ENCODE data around the gene PTPN11.
"Not testable (repeated sequence)": the region's sequence is repeated elsewhere in the genome, so short reads cannot be mapped to it uniquely, and the experiment has no call there.

DNA sequence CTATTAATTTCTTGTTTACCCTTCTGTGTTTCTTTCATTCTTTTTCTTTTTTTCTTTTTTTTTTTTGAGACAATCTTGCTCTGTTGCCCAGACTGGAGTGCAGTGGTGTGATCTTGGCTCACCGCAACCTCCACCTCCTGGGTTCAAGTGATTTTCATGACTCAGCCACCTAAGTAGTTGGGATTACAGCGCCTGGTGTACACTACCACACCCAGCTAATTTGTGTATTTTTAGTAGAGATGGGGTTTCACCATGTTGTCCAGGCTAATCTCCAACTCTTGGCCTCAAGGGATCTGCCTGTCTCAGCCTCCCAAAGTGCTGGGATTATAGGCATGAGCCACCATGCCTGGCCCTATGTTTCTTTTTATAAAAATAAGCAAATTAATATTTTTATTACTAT, 29.4 kb downstream of the PTPN11 start:
- TF ChIP-seq, protein P1, sequence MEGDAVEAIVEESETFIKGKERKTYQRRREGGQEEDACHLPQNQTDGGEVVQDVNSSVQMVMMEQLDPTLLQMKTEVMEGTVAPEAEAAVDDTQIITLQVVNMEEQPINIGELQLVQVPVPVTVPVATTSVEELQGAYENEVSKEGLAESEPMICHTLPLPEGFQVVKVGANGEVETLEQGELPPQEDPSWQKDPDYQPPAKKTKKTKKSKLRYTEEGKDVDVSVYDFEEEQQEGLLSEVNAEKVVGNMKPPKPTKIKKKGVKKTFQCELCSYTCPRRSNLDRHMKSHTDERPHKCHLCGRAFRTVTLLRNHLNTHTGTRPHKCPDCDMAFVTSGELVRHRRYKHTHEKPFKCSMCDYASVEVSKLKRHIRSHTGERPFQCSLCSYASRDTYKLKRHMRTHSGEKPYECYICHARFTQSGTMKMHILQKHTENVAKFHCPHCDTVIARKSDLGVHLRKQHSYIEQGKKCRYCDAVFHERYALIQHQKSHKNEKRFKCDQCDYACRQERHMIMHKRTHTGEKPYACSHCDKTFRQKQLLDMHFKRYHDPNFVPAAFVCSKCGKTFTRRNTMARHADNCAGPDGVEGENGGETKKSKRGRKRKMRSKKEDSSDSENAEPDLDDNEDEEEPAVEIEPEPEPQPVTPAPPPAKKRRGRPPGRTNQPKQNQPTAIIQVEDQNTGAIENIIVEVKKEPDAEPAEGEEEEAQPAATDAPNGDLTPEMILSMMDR (IDR thresholded peaks at IDR 0.05; ENCODE audit: low read depth, low read length, missing input control), result not testable (repeated sequence)
- TF ChIP-seq YY1 (IDR thresholded peaks at IDR 0.05); TAF1 (conservative IDR thresholded peaks at IDR 0.05); SP1 (IDR thresholded peaks at IDR 0.05); HNF4A (conservative IDR thresholded peaks at IDR 0.05); HNF4G (IDR thresholded peaks at IDR 0.05); GABPA (IDR thresholded peaks at IDR 0.05 in 1 of 2, conservative IDR thresholded peaks at IDR 0.05 in 1 of 2); FOXA1 (IDR thresholded peaks at IDR 0.05); NR2F2 (IDR thresholded peaks at IDR 0.05): not testable (repeated sequence)
- TF ChIP-seq, protein P2, sequence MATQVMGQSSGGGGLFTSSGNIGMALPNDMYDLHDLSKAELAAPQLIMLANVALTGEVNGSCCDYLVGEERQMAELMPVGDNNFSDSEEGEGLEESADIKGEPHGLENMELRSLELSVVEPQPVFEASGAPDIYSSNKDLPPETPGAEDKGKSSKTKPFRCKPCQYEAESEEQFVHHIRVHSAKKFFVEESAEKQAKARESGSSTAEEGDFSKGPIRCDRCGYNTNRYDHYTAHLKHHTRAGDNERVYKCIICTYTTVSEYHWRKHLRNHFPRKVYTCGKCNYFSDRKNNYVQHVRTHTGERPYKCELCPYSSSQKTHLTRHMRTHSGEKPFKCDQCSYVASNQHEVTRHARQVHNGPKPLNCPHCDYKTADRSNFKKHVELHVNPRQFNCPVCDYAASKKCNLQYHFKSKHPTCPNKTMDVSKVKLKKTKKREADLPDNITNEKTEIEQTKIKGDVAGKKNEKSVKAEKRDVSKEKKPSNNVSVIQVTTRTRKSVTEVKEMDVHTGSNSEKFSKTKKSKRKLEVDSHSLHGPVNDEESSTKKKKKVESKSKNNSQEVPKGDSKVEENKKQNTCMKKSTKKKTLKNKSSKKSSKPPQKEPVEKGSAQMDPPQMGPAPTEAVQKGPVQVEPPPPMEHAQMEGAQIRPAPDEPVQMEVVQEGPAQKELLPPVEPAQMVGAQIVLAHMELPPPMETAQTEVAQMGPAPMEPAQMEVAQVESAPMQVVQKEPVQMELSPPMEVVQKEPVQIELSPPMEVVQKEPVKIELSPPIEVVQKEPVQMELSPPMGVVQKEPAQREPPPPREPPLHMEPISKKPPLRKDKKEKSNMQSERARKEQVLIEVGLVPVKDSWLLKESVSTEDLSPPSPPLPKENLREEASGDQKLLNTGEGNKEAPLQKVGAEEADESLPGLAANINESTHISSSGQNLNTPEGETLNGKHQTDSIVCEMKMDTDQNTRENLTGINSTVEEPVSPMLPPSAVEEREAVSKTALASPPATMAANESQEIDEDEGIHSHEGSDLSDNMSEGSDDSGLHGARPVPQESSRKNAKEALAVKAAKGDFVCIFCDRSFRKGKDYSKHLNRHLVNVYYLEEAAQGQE (IDR thresholded peaks at IDR 0.05), result not testable (repeated sequence)
- TF ChIP-seq, protein P3, sequence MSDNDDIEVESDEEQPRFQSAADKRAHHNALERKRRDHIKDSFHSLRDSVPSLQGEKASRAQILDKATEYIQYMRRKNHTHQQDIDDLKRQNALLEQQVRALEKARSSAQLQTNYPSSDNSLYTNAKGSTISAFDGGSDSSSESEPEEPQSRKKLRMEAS (IDR thresholded peaks at IDR 0.05), result not testable (repeated sequence)

Data from liver (tissue), 3 donors.